Spleen (tissue), 7 donors: ENCODE results near the gene RBPMS2.

Source experiments
- CTCF ChIP-seq, 11 experiments: fragments of 200-600 bp in 7 of 11; fragments of 450-650 bp in 4 of 11; sonication (generic) in 4 of 11; IDR thresholded peaks in 8 of 11; conservative IDR thresholded peaks in 3 of 11; 1 replicate in 7 of 11; 2 replicates in 4 of 11; pipeline versions ENCODE4 v1.4.0 to v1.8.0; 2016 to 2021; ENCODE audit warnings: antibody characterized with exemption in 11 of 11, inconsistent platforms in 4 of 11, mild to moderate bottlenecking in 1 of 11
- POLR2AphosphoS5 ChIP-seq, 3 donors: sonication (generic); formaldehyde crosslinking; IDR thresholded peaks; one replicate each; pipeline ENCODE4 v1.5.1; 2017; ENCODE audit warnings: antibody characterized with exemption in 3 of 3
- donor health status: DM: no; HTN: no; CAD: no; lungs with moderate emphysema.
- donor health status: DM: no; HTN: no; CAD: no.
- donor health status: DM: no; HTN: no; CAD: no.

- TF ChIP-seq CTCF (IDR thresholded peaks at IDR 0.05 in 8 of 11, conservative IDR thresholded peaks at IDR 0.05 in 3 of 11) = no peak
- no peak for TF ChIP-seq POLR2AphosphoS5 (IDR thresholded peaks at IDR 0.05)
These were observed 7.4 kb upstream of the RBPMS2 start for GRCh38 chr15:64782751-64783150.
